Gastroesophageal sphincter (tissue), 3 donors: Measurements from ENCODE around the gene MYO15B.

Experiments
- CTCF ChIP-seq, 4 experiments: fragments of 200-600 bp in 2 of 4; fragments of 450-650 bp in 2 of 4; sonication (generic) in 1 of 4; IDR thresholded peaks; one replicate each; pipeline ENCODE4 v1.5.1; 2017 to 2019; ENCODE audit warnings: antibody characterized with exemption in 4 of 4, mild to moderate bottlenecking in 2 of 4, moderate library complexity in 2 of 4
- EP300 ChIP-seq: sonication (generic); formaldehyde crosslinking; IDR thresholded peaks from one replicate; pipeline ENCODE4 v1.6.1; 2017; ENCODE audit warnings: antibody characterized with exemption, mild to moderate bottlenecking
- POLR2A ChIP-seq, 2 donors: fragments of 450-650 bp; IDR thresholded peaks; one replicate each; pipeline ENCODE4 v1.6.1; 2017; ENCODE audit warnings: antibody characterized with exemption in 2 of 2, mild to moderate bottlenecking in 2 of 2, moderate library complexity in 1 of 2

GRCh38 chr17:75658237-75658636 is 70.6 kb downstream of the MYO15B start:
- TF ChIP-seq POLR2A (IDR thresholded peaks at IDR 0.05) = no peak
- no peak for TF ChIP-seq CTCF (IDR thresholded peaks at IDR 0.05)
- TF ChIP-seq EP300 = no peak
